GM12873 (cell line): ENCODE measurements around the gene PDE4D.

ENCODE experiments used
- CTCF ChIP-seq: IDR thresholded peaks from 2 replicates; pipeline ENCODE4 v1.5.1; 2012; ENCODE audit warnings: low read depth, mild to moderate bottlenecking, moderate library complexity, low read length, control low read depth; ENCODE audit not compliant: insufficient read depth; ENCODE audit errors: missing control alignments

Gene PDE4D

DNA sequence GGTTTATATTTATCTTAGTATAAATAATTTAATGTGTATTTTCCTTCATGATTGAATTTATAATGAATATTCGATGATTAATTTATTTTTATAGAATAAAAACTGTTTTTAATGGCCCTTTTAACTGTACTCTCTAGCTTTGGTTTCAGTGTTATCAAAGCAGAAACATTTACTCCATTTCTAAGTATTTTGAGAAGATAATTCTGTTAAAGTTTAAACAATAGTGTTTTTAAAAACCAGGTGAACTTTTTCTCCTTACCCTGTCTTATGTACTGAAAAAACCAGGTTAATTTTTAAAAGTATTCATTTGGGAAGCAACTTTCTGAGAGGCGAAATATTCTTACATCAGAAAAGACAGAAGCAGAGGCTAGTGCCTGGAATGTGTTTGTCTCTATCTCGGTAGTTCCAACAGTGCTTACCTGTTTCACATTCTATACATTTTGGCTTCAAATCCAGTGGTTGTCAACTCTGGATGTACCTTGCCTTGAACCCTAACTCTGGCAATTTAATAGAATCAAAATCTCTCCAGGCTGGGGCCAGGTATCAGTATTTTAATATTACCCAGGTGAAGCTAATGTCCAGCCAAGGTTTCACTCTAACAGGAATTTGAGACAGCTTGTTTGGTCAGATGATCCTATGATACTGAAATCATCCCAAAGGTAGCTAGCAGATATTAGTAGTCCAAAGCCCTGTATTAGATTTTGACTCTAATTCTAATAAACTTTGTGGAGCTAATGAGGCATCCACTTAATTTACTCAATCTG lies 434.4 kb downstream of the PDE4D start:
- TF ChIP-seq CTCF: no peak

DNA sequence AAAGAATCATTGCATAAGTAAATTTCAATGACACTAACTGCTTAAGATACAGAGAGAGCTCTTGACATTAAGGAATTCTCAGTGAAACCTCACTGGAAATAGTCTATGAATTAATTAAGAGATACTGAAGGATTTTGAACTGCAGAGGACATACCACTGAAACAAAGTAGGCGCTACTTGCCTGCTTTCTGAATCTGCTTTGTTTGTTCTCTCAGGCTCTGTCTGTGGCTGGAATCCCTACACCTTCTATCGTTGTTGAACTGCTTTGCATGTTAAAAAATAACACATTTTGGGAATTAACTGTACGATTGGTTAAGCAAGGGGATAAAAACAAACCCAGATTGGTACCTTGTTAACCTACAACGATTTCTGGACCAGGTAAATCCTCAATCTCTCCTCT lies 435.2 kb downstream of the PDE4D start:
- TF ChIP-seq CTCF: no peak

- TF ChIP-seq CTCF: peak; percentile 48
These were observed 443.5 kb downstream of the PDE4D start for GRCh38 chr5:59449905-59450644.

DNA sequence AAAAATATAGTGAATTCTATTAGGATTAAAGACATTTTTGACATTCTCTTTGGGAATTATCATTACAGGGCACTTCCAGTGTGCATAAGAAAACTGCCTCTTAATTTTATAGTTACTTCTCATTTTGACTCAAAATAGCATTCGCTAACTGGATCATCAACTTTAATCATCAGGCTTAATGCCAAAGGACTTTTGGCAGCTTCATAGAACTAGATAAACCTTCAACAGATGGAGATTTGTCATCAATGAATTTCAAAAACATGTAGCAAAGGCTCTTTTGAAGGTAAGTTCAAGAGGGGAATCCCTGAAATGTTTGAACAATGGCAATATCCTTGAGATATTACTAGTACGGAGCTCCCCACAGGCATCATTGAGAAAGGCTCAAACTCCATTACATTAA lies 447.2 kb downstream of the PDE4D start:
- no peak for TF ChIP-seq CTCF

DNA sequence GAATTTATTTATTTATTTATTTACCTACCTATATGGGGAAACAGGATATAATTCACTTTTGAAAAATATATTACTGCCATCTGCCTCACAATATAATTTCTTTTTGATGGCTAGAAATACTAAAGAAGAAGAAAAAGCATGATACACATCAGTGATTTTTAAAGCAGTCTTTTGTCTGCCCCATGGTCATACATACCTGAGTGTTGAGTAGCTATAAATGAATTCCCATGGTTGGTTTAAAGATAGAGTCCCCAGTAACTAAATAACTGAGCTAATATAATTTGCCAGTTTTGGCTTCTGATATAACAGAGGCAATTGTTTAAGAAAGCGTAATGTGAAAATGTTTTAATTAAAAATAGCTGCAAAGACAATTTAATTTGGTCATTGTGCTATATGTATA lies 447.8 kb downstream of the PDE4D start:
- no peak for TF ChIP-seq CTCF

DNA sequence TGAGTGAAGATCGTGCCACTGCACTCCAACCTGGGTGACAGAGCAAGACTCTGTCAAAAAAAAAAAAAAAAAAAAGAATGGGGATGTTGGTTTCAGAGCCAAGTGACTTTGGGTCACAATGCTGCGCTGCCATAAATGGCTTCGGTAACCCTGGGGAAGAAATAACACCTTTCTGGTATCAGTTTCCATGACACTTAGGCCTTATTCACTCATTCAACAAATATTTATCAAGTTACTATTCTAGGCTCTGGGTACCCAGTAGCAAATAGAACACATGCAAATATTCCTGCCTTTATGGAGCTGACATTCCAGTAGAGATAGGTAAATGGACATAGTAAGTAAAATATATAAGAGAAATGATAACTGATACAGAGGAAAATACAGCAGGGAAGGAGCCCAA lies 454.2 kb downstream of the PDE4D start:
- TF ChIP-seq CTCF: no peak

- no peak for TF ChIP-seq CTCF
These were observed 456.4 kb downstream of the PDE4D start for GRCh38 chr5:59437176-59437575.
